Measurements from ENCODE around the gene LGALS1. TPM values are rescaled to one million over a fixed set of nuclear protein-coding genes. Genes with fewer than 3 reads are reported as not detected.

Gene LGALS1
- total and polyA plus RNA-seq, 9 of the 15 experiments (the other 6 are each of a cell fraction or from before 2014, with no cell fraction given) = 160 to 800 (median 330) TPM

GRCh38 chr22:37654563-37655251, 20.7 kb upstream of the LGALS1 start (continued):
- TF ChIP-seq, protein P1, sequence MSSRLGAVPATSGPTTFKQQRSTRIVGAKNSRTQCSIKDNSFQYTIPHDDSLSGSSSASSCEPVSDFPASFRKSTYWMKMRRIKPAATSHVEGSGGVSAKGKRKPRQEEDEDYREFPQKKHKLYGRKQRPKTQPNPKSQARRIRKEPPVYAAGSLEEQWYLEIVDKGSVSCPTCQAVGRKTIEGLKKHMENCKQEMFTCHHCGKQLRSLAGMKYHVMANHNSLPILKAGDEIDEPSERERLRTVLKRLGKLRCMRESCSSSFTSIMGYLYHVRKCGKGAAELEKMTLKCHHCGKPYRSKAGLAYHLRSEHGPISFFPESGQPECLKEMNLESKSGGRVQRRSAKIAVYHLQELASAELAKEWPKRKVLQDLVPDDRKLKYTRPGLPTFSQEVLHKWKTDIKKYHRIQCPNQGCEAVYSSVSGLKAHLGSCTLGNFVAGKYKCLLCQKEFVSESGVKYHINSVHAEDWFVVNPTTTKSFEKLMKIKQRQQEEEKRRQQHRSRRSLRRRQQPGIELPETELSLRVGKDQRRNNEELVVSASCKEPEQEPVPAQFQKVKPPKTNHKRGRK (tag; IDR thresholded peaks at IDR 0.05) = no peak

- no peak overlapping the region for H3K27ac ChIP-seq (ENCODE audit: extremely low read depth, low read depth, low read length)
- no peaks in the 10 kb centered on the region for H3K9me3 ChIP-seq (replicated peaks; ENCODE audit: control insufficient read depth, insufficient read depth, low read depth, low read length)
- intact Hi-C loops (cut with micrococcal nuclease) = no loop called here
- peaks cover 17% of the 10 kb centered on the region for H3K79me2 ChIP-seq (ENCODE audit: control insufficient read depth, insufficient read depth, low read length)
- no peak overlapping the region for H3K4me2 ChIP-seq (ENCODE audit: insufficient read depth, low read length)
- H3K9ac ChIP-seq (ENCODE audit: insufficient read depth in 1 of 2, low read depth in 2 of 2, low read length in 2 of 2) = no peak overlapping the region; a peak in 1 of 4 replicates
- ATAC-seq (no peak), FAIRE-seq (no peak), DNase-seq (ENCODE audit: extremely low read depth in 1 of 4, low spot score in 3 of 4) (no peak)
- H3K9me1 ChIP-seq (ENCODE audit: control insufficient read depth, insufficient read depth, low read length) = peaks cover 2% of the 10 kb centered on the region
- H3K4me1 ChIP-seq (replicated peaks in 1 of 2; ENCODE audit: control insufficient read depth in 2 of 2, insufficient read depth in 2 of 2, low read length in 2 of 2) = peaks cover 6 to 13% of the 10 kb centered on the region in 2 experiments
- no peaks in the 10 kb centered on the region for H3K27me3 ChIP-seq (ENCODE audit: control insufficient read depth in 2 of 2, insufficient read depth in 2 of 2, low read length in 2 of 2)
- no peak overlapping the region for H2AFZ ChIP-seq (ENCODE audit: low read depth, low read length)
- H3K36me3 ChIP-seq (ENCODE audit: control insufficient read depth, insufficient read depth, low read length) = peaks cover 27% of the 10 kb centered on the region; the same call in 2 of the 3 replicates
- CTCF ChIA-PET (ENCODE audit: low intra/inter-chr PET ratio) = no interaction called here
- POLR2A ChIA-PET = interaction anchor here (0.9 kb wide), 1 partner anchor 18 kb away, joined by 3 read pairs; no protein-coding TSS in a partner anchor
- BruUV-seq (replicated peaks) = no TSS peak
- in situ Hi-C loops (cut with MboI) = no loop called here
- peaks cover 3% of the 10 kb centered on the region for H4K20me1 ChIP-seq (replicated peaks; ENCODE audit: control insufficient read depth, insufficient read depth, low read length)
- WGBS (ENCODE audit: insufficient coverage, low coverage, missing lambda C conversion rate) = 93% methylated on average over 3 of the region's 17 CpGs
- no peak for TF ChIP-seq ELF1 (tag; IDR thresholded peaks at IDR 0.05)
- no peak for TF ChIP-seq ZNF699 (CRISPR knock-in tag; IDR thresholded peaks at IDR 0.05; ENCODE audit: insufficient replicate concordance)
- TF ChIP-seq ZNF764 (CRISPR knock-in tag; IDR thresholded peaks at IDR 0.05; ENCODE audit: low read depth) = no peak
- no peak for TF ChIP-seq DDX20 (tag; IDR thresholded peaks at IDR 0.05; ENCODE audit: low read depth)
- TF ChIP-seq, protein P2, sequence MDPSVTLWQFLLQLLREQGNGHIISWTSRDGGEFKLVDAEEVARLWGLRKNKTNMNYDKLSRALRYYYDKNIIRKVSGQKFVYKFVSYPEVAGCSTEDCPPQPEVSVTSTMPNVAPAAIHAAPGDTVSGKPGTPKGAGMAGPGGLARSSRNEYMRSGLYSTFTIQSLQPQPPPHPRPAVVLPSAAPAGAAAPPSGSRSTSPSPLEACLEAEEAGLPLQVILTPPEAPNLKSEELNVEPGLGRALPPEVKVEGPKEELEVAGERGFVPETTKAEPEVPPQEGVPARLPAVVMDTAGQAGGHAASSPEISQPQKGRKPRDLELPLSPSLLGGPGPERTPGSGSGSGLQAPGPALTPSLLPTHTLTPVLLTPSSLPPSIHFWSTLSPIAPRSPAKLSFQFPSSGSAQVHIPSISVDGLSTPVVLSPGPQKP (CRISPR knock-in tag; IDR thresholded peaks at IDR 0.05) = no peak
- no peak for TF ChIP-seq SIN3B (IDR thresholded peaks at IDR 0.05; ENCODE audit: low read depth)
- no peak for TF ChIP-seq HDAC2 (IDR thresholded peaks at IDR 0.05)
- TF ChIP-seq, protein P3, sequence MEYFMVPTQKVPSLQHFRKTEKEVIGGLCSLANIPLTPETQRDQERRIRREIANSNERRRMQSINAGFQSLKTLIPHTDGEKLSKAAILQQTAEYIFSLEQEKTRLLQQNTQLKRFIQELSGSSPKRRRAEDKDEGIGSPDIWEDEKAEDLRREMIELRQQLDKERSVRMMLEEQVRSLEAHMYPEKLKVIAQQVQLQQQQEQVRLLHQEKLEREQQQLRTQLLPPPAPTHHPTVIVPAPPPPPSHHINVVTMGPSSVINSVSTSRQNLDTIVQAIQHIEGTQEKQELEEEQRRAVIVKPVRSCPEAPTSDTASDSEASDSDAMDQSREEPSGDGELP (CRISPR knock-in tag; IDR thresholded peaks at IDR 0.05; ENCODE audit: borderline replicate concordance) = no peak
- TF ChIP-seq ZNF408 (CRISPR knock-in tag; IDR thresholded peaks at IDR 0.05; ENCODE audit: low read depth) = no peak
- TF ChIP-seq LEF1 (IDR thresholded peaks at IDR 0.05) = no peak
- TF ChIP-seq, protein P4, sequence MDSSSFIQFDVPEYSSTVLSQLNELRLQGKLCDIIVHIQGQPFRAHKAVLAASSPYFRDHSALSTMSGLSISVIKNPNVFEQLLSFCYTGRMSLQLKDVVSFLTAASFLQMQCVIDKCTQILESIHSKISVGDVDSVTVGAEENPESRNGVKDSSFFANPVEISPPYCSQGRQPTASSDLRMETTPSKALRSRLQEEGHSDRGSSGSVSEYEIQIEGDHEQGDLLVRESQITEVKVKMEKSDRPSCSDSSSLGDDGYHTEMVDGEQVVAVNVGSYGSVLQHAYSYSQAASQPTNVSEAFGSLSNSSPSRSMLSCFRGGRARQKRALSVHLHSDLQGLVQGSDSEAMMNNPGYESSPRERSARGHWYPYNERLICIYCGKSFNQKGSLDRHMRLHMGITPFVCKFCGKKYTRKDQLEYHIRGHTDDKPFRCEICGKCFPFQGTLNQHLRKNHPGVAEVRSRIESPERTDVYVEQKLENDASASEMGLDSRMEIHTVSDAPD (CRISPR knock-in tag; IDR thresholded peaks at IDR 0.05) = no peak
- TF ChIP-seq HOXB6 (CRISPR knock-in tag; IDR thresholded peaks at IDR 0.05; ENCODE audit: borderline replicate concordance) = no peak
- H3K4me3 ChIP-seq = no peak overlapping the region
These were observed 20.2 kb upstream of the LGALS1 start for GRCh38 chr22:37655252-37655563.

Data from K562 (cell line).